Large intestine (tissue), 3 donors: ENCODE data around the gene REXO1. TPM values are rescaled to one million over a fixed set of nuclear protein-coding genes. Genes with fewer than 3 reads are reported as not detected.

ENCODE experiments used
- DNase-seq, 2 donors: peaks; one replicate each; pipeline versions ENCODE4 v3.0.0 to v3.0.0-alpha.2; 2013
- H3K27ac ChIP-seq: one replicate; pipeline ENCODE4 v1.5.1; 2013; ENCODE audit warnings: low read length
- H3K27me3 ChIP-seq: 2 replicates; pipeline ENCODE4 v1.6.1; 2013; ENCODE audit warnings: low read length; ENCODE audit not compliant: control insufficient read depth, insufficient read depth
- H3K36me3 ChIP-seq: 2 replicates; pipeline ENCODE4 v1.6.1; 2013; ENCODE audit warnings: low read length; ENCODE audit not compliant: control insufficient read depth, insufficient read depth
- H3K4me1 ChIP-seq: one replicate; pipeline ENCODE4 v1.6.1; 2013; ENCODE audit warnings: low read length; ENCODE audit not compliant: control insufficient read depth, insufficient read depth
- H3K4me3 ChIP-seq: one replicate; pipeline ENCODE4 v1.5.1; 2013; ENCODE audit warnings: low read length
- H3K9me3 ChIP-seq: one replicate; pipeline ENCODE4 v1.6.1; 2013; ENCODE audit warnings: mild to moderate bottlenecking, low read depth, low read length, moderate library complexity; ENCODE audit not compliant: control insufficient read depth
- WGBS: methylation state at CpG from one replicate; pipeline ENCODE4 v1.1.5; 2013; ENCODE audit warnings: low lambda C conversion rate; ENCODE audit not compliant: insufficient coverage; 5-methylcytosine and 5-hydroxymethylcytosine counted together
- polyA plus RNA-seq: library from polyadenylated mRNA; unstranded; fragments of 120-200 nt; gene quantifications from one replicate; pipeline ENCODE4 v1.2.1, GENCODE V29; 2013

REXO1 gene
- polyA plus RNA-seq, 1 donor = 23.8 TPM

GRCh38 chr19:1846517-1847204, 1.6 kb downstream of the REXO1 start:
- WGBS = no CpG with 5 or more reads among the region's 29 CpGs
- Histone ChIP-seq H3K36me3 (peaks cover 18% of the 10 kb centered on the region), H3K9me3 (no peaks in the 10 kb centered on the region), H3K27me3 (no peaks in the 10 kb centered on the region), H3K4me3 (peak overlapping the region; percentile 77), H3K27ac (no peak overlapping the region), H3K4me1 (peaks cover 18% of the 10 kb centered on the region)
- DNase-seq = no peak

GRCh38 chr19:1845642-1846041, 2.6 kb downstream of the REXO1 start:
- H3K27ac ChIP-seq = no peak overlapping the region
- peaks cover 18% of the 10 kb centered on the region for H3K36me3 ChIP-seq
- H3K27me3 ChIP-seq = no peaks in the 10 kb centered on the region
- no peak overlapping the region for H3K4me3 ChIP-seq
- DNase-seq = no peak
- no peaks in the 10 kb centered on the region for H3K9me3 ChIP-seq
- peaks cover 18% of the 10 kb centered on the region for H3K4me1 ChIP-seq
- no CpG with 5 or more reads among the region's 11 CpGs for WGBS

- Histone ChIP-seq H3K9me3 (no peaks in the 10 kb centered on the region), H3K4me1 (peaks cover 23% of the 10 kb centered on the region)
Observed at GRCh38 chr19:1845125-1845515, 3.2 kb downstream of the REXO1 start.

GRCh38 chr19:1844513-1845124, 3.7 kb downstream of the REXO1 start:
- Histone ChIP-seq H3K27ac (no peak overlapping the region), H3K36me3 (peaks cover 22% of the 10 kb centered on the region), H3K9me3 (no peaks in the 10 kb centered on the region), H3K4me3 (no peak overlapping the region), H3K27me3 (no peaks in the 10 kb centered on the region), H3K4me1 (peaks cover 28% of the 10 kb centered on the region)
- no peak for DNase-seq
- WGBS = no CpG with 5 or more reads among the region's 19 CpGs

More at GRCh38 chr19:1845125-1845515, 3.2 kb downstream of the REXO1 start:
- H3K4me3 ChIP-seq = no peak overlapping the region
- H3K36me3 ChIP-seq = peaks cover 18% of the 10 kb centered on the region
- no peaks in the 10 kb centered on the region for H3K27me3 ChIP-seq
- DNase-seq = no peak
- WGBS = no CpG with 5 or more reads among the region's 16 CpGs
- H3K27ac ChIP-seq = no peak overlapping the region

- Histone ChIP-seq H3K36me3 (peaks cover 24% of the 10 kb centered on the region), H3K27me3 (no peaks in the 10 kb centered on the region), H3K27ac (no peak overlapping the region), H3K4me3 (no peak overlapping the region), H3K9me3 (no peaks in the 10 kb centered on the region), H3K4me1 (peaks cover 30% of the 10 kb centered on the region)
- DNase-seq = no peak
- WGBS = 80% methylated on average over 1 of the region's 25 CpGs
Observed at GRCh38 chr19:1843646-1844394, 4.5 kb downstream of the REXO1 start.

GRCh38 chr19:1843116-1843515, 5.2 kb downstream of the REXO1 start:
- no CpG with 5 or more reads among the region's 22 CpGs for WGBS
- H3K27ac ChIP-seq = no peak overlapping the region
- peaks cover 30% of the 10 kb centered on the region for H3K4me1 ChIP-seq
- no peak for DNase-seq
- no peak overlapping the region for H3K4me3 ChIP-seq
- peaks cover 24% of the 10 kb centered on the region for H3K36me3 ChIP-seq
- no peaks in the 10 kb centered on the region for H3K27me3 ChIP-seq
- no peaks in the 10 kb centered on the region for H3K9me3 ChIP-seq

- DNase-seq = no peak
- H3K4me3 ChIP-seq = no peak overlapping the region
- H3K27ac ChIP-seq = no peak overlapping the region
Observed at GRCh38 chr19:1841209-1841924, 6.9 kb downstream of the REXO1 start.

GRCh38 chr19:1840541-1841115, 7.7 kb downstream of the REXO1 start:
- WGBS = no CpG with 5 or more reads among the region's 22 CpGs
- peaks cover 4% of the 10 kb centered on the region for H3K9me3 ChIP-seq
- no peaks in the 10 kb centered on the region for H3K27me3 ChIP-seq
- no peak for DNase-seq
- peaks cover 19% of the 10 kb centered on the region for H3K36me3 ChIP-seq
- H3K27ac ChIP-seq = no peak overlapping the region
- H3K4me3 ChIP-seq = no peak overlapping the region
- H3K4me1 ChIP-seq = peaks cover 12% of the 10 kb centered on the region

More at GRCh38 chr19:1841209-1841924, 6.9 kb downstream of the REXO1 start:
- WGBS = 86% methylated on average over 7 of the region's 35 CpGs
- H3K27me3 ChIP-seq = no peaks in the 10 kb centered on the region
- peaks cover 18% of the 10 kb centered on the region for H3K4me1 ChIP-seq
- H3K36me3 ChIP-seq = peaks cover 24% of the 10 kb centered on the region
- peaks cover 4% of the 10 kb centered on the region for H3K9me3 ChIP-seq

- WGBS = no CpG with 5 or more reads among the region's 25 CpGs
- Histone ChIP-seq H3K36me3 (peaks cover 16% of the 10 kb centered on the region), H3K4me3 (no peak overlapping the region), H3K27ac (no peak overlapping the region), H3K4me1 (peaks cover 11% of the 10 kb centered on the region), H3K9me3 (peaks cover 4% of the 10 kb centered on the region), H3K27me3 (no peaks in the 10 kb centered on the region)
- DNase-seq = peak in 1 of 2 donors; percentile 43
Observed at GRCh38 chr19:1839658-1840540, 8.4 kb downstream of the REXO1 start.
